Measurements from ENCODE around the gene CYYR1.

Gene CYYR1

DNA sequence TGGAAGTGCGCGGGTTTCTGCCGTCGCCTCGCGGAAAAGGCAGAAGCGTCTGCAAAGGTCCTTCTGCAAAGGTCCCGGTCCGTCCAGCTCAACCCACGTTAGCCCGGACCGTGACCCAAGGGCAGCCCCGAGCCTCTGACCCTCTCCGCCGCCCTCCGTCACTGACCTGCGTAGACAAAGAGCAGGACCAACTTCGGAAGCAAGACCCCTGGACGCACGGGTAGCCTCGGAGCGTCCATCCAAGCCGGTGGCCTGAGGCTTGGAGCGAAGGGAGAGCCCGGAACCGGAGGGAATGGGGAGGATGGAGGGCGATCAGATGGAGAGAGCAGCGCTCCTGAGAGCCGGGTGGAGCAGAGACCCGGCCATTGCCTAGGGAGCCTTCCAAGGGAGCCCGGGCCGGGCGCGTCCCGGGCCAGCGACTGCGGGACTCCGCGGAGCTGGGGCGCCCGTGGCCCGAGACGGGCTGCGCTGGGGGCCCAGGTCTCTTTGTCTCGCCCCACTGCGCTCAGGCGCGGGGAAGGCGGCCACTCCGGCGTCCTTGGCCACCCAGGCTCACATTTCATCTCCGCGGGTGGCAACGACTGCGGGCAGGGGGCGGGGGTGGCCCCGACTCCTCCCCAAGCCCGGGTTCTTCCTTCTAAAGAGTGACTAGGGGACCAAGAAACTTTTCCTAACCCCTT, at the start of gene CYYR1:
CYYR1 (minus strand) TSS at position 585 of the 680 bp plus-strand sequence; CDS start at position 239, 346 bp downstream.
- no peak for DNase-seq (ENCODE audit: low spot score)

DNA sequence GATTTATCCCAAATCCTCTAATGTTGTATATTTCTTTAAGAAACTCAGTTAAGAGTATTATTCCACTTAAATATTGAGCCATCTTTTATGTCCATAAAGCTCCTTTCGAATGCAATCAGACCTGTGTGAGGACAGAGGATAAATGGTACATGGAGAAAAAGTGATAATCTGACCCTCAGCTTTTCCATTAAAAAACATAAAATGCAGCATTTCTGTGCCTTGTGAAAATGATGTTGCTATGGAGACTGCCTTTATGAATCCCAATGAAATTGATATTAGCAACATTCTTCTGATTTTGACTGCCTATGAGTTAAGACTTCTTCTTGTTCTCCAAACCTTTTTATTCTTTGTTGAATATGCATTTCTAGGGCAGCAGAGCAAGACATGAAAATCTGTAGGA, 44.1 kb upstream of the CYYR1 start:
- DNase-seq (ENCODE audit: low spot score) = no peak

DNA sequence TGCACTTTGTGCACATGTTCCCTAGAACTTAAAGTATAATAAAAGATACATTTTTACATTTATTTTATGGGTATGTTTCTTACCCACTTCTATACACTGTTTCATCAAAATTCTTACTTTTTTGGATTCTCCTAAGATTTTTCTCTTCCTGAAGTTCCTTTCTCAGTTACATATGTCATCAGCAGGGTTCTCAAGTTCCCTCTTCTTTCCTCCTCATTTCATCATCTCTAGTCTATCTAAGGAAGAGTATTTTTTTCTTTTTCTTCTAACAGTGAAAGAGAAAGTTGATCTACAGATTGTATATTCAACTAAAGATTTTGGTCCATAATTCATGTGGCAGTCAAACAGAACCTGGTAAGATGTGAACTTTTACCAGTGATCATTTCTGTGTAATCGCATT, 41.2 kb upstream of the CYYR1 start:
- DNase-seq (ENCODE audit: low spot score) = no peak

DNA sequence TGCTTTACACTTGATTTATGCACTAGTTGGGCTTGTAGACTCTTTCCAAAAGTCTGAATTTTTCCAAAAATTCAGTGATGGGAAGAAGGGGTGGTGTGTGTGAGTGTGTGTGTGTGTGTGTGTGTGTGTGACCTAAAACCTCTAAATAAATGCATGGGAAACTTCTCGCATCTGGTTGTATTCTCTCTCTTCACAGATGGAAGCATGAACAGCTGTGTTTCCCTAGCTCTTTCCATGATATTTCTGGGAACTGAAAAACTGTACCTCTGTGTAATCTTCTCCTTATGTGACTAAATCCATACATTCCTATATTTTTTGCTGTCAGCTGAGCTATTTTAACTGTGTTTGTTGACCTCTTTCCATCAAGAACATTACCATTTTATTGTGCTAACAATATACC, 26.2 kb upstream of the CYYR1 start:
- DNase-seq (ENCODE audit: low spot score) = no peak

DNA sequence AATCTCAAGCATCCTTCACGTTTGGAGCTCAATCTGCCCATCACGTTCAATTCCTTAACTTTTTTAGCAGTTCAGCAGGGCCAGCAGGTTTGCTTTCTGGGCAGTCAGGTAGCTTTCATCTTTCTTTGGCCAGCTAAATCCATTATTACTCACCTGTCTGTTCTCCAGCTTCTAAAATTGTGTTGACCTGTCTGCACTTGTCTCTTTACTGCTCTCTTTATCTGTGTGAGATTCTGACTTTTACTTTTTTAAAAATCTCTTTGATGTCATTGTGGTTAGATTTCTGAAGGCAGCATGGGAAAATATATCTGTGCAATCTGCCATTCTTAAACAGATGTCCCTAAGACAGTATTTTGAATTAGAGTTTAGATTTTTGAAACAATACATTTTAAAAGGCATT, 24.9 kb upstream of the CYYR1 start:
- DNase-seq (ENCODE audit: low spot score) = no peak

DNA sequence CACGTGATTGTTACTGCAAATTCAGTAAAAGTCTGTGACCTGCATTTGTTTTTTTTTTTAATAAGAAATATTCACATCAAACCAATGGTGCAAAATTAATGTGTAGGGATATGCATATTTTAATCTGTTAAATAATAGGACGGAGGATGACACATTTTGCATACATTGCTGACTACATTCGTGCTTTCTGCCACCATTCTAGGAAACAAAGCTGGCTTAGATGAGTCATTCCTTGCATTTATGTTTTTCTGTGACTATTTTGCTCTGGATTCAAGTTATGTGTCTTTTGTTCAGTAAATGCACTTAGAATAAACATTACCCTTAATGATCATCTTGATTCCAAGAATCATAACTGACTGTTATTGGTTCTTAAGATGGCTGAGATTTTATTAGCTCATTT, 23.9 kb upstream of the CYYR1 start:
- DNase-seq (ENCODE audit: low spot score) = no peak

DNA sequence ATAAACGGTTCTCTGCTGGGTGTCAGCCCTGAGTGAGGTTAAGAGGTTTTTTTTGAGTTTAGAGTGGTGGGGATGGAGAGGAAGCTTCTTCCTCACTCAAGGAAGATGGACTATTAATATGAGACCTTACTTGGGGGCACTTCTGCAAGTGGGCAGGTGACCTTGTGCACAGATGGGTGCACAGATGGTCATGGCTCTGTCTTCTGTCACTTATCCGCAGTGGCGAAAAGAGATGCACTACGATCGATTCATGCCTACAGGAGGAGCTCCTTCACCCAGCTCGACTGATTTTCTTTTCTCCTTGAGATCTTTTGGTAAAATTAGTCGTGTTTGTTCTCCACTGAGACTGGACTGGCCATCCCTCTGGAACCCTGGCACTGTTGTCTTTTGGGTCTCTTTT, 22.9 kb upstream of the CYYR1 start:
- DNase-seq (ENCODE audit: low spot score) = no peak

DNA sequence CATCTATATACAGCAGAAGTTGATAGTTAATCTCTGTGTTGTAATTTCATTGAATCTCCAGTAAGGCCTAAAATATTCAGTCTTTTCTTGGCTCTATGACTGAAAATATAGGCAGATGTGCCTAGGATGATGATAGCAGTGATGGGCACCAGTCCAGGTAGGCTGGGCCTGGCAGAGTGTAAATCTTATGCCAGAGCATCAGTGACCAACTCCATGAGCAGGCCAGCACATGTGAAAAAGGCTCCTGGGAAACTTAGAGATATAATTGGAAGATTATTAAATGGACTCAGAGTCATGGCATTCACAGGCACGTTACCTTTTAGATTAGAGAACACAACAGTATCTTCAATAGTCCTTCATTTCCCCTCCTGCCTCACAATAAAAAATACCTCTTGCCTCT, 20.7 kb upstream of the CYYR1 start:
- DNase-seq (ENCODE audit: low spot score) = no peak

DNA sequence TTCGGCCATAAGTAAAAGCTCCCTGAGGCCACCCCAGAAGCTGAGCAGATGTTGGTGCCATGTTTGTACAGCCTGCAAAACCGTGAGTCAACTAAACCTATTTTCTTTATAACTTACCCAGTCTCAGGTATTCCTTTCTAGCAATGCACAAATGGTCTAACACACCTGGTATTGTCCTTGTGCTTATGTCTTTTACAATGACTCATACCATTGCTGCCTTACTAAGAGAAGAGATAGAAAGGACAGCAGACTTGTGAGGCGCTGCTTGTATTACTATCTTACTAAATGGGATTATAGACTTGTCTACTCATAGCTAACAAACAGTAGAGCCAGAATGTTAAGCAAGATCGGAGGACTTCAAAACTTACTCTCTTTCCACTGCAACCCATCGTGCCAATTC, 18.5 kb upstream of the CYYR1 start:
- no peak for DNase-seq (ENCODE audit: low spot score)

DNA sequence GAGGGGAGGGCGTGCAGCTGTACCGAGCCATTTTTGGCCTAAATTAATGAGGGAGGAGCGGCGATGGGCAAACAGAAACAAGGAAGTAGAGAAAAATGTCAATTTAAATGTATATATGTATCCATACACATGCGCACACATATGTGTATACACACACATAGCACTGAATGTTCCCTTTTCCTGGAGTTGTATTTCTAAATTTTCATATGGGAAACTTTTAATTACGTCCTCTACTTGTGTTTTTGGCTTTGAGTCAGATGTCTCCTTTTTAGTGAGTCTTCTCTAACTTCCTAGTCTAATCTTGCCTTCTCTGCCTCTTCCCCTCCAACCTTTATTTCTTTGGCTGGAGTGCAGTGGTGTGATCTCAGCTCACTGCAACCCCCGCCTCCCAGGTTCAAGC, 15.4 kb upstream of the CYYR1 start:
- DNase-seq (ENCODE audit: low spot score) = no peak

DNA sequence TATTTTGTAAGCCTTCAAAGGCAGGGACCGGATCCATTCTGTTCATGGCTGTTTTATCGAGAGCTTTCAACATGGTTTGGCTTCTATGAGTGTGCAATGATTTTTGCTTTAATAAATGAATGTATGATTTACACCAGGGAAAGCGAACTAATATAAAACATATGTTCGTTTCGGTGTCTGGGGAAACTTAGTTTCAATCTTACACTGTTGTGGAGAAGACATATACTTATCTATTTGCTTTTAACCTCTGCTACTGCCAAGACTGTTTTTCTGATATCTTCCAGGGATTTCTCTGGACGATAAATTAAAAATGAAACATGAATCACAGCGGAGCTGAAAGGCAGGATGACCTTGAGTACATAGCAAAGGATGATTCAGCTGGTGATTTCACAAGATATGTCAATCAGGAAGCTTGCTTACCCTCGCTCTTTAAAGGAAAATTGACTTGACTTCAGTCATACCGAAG, 14.7 kb upstream of the CYYR1 start:
- no peak for DNase-seq (ENCODE audit: low spot score)

DNA sequence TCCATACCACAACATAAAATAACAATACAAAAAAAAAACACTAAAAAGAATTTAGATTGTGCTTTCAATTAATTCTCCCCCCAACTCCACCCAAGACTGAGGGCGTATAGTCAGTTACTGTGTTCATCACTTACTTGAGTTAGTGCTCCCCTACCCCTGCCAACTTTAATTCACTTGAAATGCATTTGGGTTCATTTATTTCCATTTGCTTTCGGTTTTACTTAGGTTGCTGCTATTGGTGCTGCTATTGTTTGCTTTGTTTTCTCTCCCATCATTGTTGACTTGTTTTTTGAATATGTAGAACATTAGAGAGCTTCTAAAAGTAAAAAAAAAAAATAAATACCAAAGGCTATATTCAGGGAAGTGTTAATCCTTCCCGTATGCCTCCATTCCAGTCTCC, 10.7 kb upstream of the CYYR1 start:
- DNase-seq (ENCODE audit: low spot score) = no peak

DNA sequence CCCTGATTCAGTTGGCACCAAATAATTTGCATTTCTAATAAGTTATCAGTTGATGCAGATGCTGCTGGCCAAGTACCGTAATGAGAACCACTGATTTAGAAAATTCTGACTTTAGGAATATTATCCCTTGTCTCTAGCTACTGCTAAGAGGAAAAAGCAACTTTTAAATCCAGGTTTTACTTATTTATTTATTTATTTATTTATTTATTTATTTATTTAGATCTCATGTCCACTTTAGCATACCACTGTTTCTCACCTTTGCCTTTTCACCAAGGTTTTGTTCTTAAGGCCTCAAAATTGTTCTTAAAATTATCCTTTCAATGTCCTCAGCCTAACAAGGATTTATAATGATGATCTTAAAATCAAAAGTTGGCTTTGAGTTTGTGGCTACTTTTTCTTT, 8.7 kb upstream of the CYYR1 start:
- DNase-seq (ENCODE audit: low spot score) = no peak

DNA sequence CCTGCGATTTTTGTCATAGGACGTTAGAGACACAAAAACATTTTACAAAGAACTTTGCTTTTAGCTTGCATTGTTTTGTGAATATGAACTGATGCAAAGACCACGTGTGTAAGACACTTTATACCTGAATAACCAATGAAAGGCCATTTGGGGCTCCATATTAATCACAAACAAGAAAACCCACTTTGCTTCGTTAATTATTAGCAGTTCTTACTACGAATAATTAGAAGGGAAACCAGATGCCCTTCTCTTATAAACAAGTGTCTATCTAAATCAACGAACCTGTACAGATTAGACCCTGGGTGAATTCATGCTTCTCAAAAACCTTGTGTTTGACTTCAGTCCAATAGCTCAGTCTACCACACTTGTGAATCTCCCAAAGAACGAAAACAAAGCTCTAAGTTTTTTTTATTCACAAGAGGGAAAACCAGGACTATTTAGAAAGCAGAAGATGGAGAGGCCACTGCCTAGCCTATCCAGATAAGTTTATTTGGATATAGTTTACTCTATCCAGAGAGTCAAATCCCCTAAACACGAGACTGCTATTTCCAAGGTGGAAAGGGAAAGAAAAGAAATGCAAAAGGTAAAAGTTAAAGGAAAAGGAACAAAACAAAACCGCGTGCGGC, 897 bp downstream of the CYYR1 start:
- no peak for DNase-seq (ENCODE audit: low spot score)

DNA sequence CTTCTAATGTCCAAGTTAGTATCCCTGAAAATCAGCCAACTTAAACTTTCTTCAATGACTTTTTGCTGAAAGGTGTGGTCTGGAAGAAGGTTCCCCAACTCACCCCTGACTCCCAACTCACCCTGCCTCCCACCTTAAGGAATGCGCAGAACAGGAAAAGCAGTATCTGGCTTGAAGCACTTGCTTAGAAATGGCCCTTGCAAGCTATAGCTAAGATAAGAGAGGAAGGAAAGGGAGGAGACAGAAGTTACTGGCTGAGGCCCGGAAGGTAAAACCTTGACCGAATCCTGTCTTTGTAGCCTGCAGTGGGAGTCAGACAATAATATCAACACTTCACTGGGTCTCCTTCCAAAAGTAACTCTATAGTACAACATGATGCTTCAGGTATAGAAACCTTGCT, 2.9 kb downstream of the CYYR1 start:
- no peak for DNase-seq (ENCODE audit: low spot score)

DNA sequence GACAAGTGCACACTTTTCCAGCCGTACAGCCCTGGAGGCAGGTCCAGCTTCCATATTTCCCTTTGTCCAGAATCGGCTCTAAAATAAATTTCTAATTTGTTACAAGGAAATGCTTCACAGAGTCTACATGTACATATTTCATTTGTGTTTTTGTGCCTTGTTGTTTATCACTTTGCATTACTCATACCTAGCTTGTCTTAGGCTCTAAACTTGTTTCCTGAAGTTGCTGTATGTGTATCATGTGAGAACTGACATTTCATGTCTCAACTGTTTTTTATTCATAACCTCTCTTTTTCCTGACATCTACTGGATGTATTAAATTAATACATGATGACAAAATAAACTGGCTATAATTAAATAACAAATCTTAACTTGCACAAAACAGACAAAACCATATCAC, 7.5 kb downstream of the CYYR1 start:
- DNase-seq (ENCODE audit: low spot score) = no peak

DNA sequence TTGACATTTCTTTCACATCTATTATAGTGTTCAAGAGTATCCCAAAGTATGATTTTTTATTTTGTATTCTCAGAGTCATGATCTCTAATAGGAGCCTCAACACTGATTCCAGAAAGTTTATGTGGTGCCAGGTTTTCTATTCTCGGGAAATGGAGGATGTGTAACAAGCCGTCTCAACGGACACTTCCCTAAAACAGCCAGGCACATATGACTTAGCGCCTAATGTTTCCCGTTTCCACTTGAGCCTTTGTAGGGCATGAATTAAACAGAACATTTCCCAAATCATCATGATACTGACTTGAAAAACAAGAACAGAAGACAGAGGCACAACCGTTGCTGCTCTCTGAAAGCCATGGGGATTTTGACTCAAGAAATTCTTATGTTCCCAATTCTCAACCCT, 8.0 kb downstream of the CYYR1 start:
- DNase-seq (ENCODE audit: low spot score) = no peak

DNA sequence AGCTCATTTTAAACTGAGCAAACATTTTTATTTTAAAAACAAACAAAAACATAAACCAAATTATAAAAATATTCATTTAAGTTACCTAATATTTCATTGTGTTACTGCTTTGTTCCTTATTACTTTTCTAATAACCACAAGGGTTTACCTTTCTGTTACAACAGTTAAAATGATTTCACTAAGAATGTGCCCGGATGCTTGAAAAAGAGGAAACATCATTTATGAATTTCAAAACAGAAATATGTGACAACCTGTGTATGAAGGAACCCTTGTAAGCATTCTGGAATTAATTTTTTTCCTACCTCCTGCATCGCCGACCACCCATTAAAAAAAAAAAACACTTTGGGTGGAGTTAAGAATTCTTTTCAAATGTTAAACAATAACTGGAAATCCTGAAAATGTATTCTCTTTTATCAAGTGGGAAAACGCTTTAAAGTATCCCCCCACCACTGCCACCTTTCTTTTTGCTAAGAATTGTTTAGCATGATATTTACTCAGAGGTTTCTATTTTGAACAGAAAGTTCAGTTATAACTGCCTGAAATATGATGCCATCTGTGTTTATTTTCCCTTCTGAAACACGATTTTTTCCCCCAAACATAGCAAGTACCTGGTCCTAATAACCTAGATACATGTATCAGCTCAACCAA, 9.1 kb downstream of the CYYR1 start:
- no peak for DNase-seq (ENCODE audit: low spot score)

DNA sequence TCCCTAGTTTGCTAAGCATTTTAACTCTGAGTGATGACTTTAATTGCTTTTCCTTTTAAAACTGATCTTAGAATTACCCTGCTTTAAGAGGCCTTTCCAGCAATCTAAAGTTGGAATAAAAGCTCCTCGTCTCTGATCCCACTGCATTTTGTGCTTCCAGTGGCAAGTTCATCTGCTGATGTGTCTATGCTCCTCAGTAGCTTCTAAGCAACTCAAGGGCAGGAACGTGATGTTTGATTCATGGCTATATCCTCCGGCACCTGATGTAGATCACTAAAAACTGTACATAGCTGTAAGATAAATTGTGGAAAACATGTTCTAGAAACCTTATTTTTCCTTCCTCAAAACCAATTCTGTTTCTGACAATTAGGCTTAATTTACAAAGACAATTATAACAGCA, 12.5 kb downstream of the CYYR1 start:
- DNase-seq (ENCODE audit: low spot score) = no peak

DNA sequence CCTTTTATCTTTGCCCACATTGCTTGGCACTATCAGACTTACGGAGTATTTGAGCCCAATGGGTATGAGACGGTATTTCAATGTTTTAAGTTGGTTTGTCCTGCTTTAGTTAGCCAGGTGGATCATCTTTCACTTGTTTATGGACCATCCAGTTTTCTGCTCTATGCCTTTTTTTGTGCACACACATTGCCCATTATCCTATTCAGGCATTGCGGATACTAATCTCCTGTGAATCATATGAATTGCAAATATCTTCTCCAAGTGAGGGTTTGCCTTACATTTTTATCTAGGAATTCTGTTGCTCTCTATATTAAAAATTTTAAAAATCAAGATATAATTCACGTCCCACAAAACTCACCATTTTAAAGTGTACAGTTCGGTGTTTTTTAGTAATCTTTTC, 14.0 kb downstream of the CYYR1 start:
- DNase-seq (ENCODE audit: low spot score) = no peak

DNA sequence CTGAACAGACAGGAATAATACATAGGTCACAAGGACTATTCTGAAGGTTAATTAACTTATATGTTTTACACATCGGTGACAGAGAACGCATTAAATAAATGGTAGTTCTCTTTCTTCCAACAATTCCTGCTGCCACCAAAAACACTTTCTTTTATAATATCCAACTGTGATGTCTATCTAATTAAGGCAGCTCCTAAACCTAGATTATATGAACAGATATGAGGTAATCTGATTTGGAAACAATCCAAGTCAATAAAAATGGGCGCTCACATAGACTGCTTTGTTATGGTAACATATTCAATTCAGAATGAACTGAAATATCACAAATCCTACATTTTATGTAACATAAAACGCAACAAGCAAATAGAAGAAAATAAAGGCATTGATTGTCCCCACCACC, 16.0 kb downstream of the CYYR1 start:
- no peak for DNase-seq (ENCODE audit: low spot score)

DNA sequence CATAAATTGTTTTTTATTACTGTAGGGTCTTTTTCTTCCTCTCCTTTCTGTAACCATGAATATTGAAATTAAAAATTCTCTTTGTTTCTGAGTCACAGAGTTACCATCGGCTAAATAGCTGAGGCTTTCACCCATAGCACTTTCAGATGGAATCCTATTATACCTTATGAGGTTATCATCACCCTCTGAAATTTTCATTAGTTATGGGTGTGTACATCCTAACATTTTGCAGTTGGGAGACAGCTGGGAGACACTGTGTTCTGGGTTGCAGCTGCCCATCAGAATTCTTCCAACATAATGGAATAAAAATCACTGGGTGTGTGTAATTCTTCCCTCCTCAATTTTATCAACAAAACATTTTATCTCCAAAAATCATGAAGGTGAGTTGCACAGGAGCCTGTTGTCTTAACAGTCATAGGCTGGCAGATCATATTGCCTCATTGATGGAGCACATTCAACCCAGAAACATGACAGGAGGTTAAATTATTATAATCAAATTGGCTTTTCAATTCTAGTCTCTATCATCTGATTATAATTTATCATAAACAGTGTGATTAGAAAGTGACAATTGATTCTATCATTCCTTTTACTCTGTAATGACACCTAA, 17.4 kb downstream of the CYYR1 start:
- no peak for DNase-seq (ENCODE audit: low spot score)

DNA sequence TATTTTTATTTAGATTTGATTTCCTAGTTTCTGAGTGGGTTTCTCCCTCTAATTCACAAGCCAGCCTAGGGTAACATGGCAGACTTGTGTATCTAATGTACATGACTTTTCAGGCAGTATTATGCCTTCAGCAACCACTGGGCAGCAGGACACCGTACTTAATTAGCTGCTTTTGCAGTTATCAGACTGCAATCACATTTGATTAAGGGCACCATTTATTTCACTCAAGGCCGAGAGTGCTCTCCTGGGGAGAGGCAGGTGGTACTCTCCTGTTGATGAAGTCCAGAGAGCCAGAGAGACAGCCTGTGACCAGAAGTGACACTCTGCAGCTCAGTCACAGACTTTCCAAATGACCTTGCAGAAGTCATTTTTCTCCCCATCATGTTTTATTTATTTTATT, 18.7 kb downstream of the CYYR1 start:
- DNase-seq (ENCODE audit: low spot score) = no peak

Data from activated CD4-positive, alpha-beta T cell treated with anti-CD3 and anti-CD28 coated beads, Interleukin-2, Interleukin-4, amounts not matched to agents 100 ng/mL and 50 ng/mL, durations not matched to agents 16 hours and 8 hours (primary cell).